HuH-7.5 (cell line): ENCODE results near the gene FSTL4.

ENCODE experiments used
- DNase-seq: peaks from one replicate; pipeline ENCODE4 v3.0.0; 2011; ENCODE audit warnings: low spot score

FSTL4 gene

GRCh38 chr5:133164759-133165158 lies 447.6 kb downstream of the FSTL4 start:
- DNase-seq, result no peak

DNA sequence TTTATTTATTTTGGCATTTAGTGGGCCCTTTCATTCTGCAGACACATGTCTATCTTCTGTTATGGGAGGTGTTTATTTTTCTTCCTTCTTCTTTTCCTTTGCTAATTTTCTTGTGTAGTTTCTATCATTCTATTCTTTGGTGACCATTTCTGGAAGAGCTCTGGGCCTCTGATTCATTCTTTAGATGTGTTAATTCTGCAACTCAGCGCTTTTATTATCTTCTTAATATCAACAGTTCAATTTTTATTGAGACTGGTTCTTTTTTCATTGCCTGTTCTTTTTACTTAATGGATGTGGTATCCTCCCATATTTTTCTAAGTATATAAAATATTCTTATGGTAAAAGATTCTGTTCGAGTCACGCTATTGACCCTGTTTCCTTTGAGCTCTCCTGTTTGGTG lies 448.5 kb downstream of the FSTL4 start:
- no peak for DNase-seq

GRCh38 chr5:133159543-133159942 lies 452.8 kb downstream of the FSTL4 start:
- DNase-seq, result no peak

DNA sequence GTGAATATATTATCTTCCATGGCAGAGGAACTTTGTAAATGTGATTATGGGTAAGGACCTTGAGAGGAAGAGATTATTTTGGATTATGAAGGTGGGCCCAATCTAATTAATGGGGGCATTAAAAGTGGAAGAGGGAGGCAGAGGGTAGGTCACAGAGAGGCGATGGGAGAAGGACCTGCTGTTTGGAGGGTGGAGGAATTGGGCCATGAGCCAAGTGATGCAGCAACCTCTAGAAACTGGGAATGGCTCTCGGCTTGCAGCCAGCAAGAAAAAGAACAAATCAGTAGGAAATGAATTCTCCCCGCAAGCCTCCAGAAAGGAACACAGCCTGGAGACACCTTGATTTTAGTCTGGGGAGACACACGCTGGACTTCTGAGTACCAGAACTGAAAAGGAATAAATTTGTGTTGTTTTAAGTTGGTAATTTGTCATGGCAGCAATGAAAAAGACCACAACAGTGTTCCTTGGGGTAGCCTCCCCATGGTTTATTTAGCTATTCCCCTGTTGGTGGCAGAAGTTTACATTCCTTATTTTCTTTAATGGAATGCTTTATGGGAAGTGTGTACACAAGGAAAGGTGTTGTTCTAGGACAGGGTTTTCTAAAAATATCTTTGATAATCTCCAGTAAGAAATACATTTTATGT lies 456.9 kb downstream of the FSTL4 start:
- no peak for DNase-seq

DNA sequence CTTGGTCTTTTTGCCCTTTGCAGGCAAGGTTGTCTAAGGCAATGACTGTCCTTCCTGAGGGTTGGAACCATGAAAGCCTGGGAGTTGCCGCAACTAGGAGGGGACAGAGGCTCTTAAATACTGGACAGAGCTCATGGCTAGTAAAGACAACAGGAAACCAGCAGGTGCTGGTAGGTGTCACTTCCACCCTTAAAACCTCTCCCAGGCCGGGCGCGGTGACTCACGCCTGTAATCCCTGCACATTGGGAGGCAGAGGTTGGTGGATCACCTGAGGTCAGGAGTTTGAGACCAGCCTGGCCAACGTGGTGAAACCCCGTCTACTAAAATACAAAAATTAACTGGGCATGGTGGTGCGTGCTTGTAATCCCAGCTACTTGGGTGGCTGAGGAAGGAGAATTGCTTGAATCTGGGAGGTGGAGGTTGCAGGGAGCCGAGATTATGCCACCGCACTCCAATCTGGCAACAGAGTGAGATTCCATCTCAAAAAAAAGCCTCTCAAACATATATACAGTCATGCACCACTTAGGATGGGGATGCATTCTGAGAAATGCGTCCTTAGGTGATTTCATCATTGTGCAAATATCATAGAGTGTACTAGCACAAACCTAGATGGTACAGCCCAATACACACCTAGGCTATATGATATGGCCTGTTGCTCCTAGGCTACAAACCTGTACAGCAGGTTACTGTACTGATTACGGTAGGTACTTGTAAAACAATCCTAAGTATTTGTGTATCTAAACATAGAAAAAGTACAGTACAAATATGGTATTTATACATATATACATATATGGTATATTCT lies 457.9 kb downstream of the FSTL4 start:
- DNase-seq, result no peak

DNA sequence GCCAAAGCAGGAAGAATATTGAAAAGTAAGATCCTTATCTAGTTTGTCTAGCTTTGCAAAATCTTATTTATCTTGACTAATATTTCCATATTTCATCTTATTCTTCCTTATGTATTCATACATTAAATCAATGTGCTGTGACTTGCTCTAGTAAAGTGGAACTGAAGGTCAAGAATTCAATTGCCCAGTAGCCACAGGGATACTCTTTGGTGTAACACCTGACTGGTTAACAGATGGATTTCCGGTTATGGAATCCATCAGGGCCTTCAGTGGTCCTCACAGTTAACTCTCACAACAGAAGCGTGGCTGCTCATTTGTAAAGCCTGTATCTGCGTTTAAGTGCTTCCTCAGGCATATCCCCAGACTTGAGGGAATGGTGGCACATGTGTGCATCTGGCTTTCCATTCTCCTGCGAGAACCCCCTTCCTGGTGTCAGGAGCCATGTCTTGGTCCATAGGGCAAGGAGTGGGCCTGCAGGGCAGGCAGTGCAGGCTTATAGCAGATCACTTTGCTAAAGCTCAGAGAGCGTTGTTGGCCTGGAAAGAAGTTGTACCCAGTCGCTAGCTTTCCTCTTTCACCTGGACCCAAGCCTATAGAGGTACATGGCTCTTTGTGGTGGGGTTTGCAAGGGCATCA lies 461.3 kb downstream of the FSTL4 start:
- no peak for DNase-seq

DNA sequence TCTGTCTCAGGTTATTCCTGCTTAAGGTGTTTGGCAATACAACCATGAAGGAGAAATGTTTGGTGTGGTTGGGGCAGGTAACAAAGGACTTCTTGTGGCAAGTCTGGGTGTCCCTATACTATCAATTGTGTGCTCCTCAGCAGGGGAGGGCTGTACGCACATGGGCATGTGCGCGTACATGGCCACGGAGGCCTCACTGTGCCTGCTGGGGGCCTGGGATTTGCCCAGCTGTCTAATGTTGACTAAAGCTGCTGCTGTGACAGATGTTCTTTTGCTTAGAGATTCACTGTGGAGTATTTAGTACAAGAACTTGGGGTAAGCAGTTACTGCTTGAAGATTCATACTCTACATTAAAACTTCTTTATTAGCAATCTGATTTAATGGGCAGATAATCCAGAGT lies 463.0 kb downstream of the FSTL4 start:
- no peak for DNase-seq

DNA sequence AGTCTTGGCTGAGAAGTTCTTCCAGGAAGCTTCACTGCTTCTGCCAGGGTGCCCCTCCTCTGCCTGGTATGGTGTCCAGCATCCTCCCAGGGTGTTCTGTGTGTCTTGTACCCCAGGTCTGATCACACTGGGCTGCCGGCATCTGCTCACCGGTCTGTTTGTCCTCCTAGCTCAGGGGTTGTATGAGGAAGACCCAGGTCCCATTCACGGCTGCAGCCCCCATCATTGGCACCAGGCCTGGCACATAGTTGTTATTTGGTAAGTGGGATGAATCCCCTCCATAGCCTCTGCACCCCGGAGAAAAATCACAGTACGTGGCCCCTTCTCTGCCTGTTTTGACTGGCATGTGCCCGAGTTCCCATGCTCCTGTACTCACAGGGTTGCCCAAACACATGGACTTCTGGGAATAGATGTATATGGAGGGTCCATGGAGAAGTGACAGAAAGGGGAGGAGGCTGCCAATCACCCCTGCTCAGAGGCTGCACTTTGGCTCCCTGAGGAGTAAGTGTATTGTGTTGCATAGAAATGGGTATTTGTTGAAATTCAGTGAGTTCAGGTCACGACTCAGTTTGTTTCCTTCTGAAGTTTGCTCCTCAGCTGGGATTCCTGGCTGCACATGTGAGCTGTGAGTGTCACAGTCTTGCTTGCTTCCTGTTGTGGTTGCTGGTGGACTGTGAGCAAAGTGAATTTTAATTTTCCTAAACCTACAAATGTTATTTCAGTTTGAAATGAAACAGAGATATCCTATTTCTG lies 464.4 kb downstream of the FSTL4 start:
- DNase-seq, result no peak

DNA sequence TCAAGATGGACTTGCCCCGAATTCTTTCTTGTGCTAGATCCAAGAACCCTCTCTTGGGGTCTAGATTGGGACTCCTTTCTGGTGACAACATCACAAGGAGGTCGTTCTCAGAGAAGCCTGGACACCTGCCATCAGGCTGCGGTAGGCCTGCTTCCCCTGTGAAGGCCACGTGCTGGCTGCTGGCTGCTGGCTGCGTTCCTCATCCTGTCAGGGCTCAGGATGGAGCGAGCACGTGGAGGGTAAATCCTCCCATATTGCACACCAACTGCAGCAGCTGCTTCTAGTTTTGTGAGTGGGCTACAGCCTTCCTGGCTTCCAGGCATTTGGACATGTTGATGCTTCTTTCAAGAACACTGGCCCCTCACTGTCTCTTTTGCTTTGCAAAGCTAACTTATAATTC lies 464.9 kb downstream of the FSTL4 start:
- DNase-seq, result no peak
